ENCODE measurements around the gene CZIB. TPM values are rescaled to one million over a fixed set of nuclear protein-coding genes. Genes with fewer than 3 reads are reported as not detected.

Gene CZIB
- total RNA-seq (2021) = 67.0 and 73.2 TPM in 2 replicates
- long read RNA-seq, transcript C1orf123-201 (8 exons, 1,085 nt) = major isoform, 92 of 116 reads
- long read RNA-seq, transcript C1orf123-202 (7 exons, 1,009 nt) = minor isoform, 12 of 116 reads
- long read RNA-seq, partial matches to known transcripts = 5 of 116 reads
- long read RNA-seq, other reads (novel, unspliced or antisense) = 7 of 116 reads

DNA sequence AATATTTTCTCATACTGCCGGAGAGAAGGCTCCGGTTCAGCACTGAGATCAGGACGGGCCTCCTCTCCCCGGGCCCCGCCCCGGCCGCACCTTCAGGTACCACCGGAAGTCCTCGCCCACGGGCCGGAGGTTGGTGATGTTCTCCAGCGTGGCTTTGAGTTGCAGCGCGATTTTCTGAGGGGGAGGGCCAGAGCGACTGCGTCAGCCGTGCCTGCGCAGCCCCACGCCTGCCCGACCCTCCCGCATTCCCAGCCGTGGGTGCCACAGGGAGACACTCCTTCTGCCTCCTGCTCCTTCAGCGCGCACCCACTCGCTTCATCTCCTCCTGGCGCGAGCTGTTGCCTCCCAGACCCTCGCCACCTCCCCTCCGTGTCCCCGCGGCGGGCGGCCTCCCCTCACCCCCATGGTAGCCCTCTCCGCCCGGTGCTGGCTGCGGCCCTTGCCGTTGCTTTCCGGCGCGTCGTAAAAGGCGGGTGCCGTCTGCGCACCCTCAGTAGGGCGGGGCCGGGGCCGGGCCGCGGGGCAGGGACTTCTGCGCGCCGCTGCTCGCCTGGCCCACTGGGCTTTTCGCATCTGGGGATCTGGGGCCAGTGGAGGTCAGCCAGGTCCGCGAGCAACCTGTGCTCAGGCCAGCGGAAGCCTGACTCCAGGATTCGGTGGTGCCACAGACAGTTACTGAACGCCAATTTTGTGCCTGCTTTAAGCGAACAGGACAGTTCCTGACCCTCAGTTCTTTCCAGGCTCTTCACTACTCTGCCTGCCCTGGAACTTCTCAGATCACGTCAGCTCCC lies at the start of gene CZIB:
Gene CZIB (minus strand): TSS at position 464 of the 791 bp plus-strand sequence. CDS start 59 bp downstream, at position 405.
- no peak within 1 kb of the TSS for H4K91ac ChIP-seq (ENCODE audit: insufficient read length, low read depth, low read length)
- no peak within 1 kb of the TSS for H3T11ph ChIP-seq (ENCODE audit: low read length)
- WGBS (ENCODE audit: extremely low coverage, insufficient read length, low lambda C conversion rate) = no CpG with 5 or more reads among the region's 61 CpGs
- Mint-ChIP-seq H3K27ac (peak within 1 kb of the TSS; percentile 94 to 99 (median 96)), H3K4me1 (peaks cover 14 to 20% of the 10 kb centered on the region in 2 experiments), H3K27me3 (ENCODE audit: low read depth) (no peaks in the 10 kb centered on the region), H3K36me3 (ENCODE audit: insufficient read depth in 1 of 3, low read depth in 3 of 3) (peaks cover 0 to 21% (median 13%) of the 10 kb centered on the region in 3 experiments; a peak in 5 of 7 replicates), H3K4me3 (peak within 1 kb of the TSS; percentile 88 to 93), H3K9me3 (no peaks in the 10 kb centered on the region)
- H3K9me3 ChIP-seq (ENCODE audit: control insufficient read depth, low read depth, low read length) = no peaks in the 10 kb centered on the region
- peak within 1 kb of the TSS; percentile 92; the same call in 1 of the 2 replicates for H3K14ac ChIP-seq (ENCODE audit: insufficient read depth, low read length)
- no peak within 1 kb of the TSS for H4K5ac ChIP-seq (ENCODE audit: insufficient read length, low read depth, low read length)
- H3K4me2 ChIP-seq (ENCODE audit: insufficient read depth, insufficient read length, low read length) = peak within 1 kb of the TSS; percentile 46
- H3K79me2 ChIP-seq (ENCODE audit: insufficient read depth, low read length) = no peaks in the 10 kb centered on the region
- H2BK120ac ChIP-seq (ENCODE audit: low read depth, low read length, poor library complexity, severe bottlenecking) = no peak within 1 kb of the TSS
- no peak within 1 kb of the TSS for H2AFZ ChIP-seq (ENCODE audit: low read length)
- peak within 1 kb of the TSS; percentile 88 for H3K9ac ChIP-seq (ENCODE audit: extremely low read depth, insufficient read length, low read length)
- H3K27ac ChIP-seq (ENCODE audit: insufficient read length, low read depth, low read length) = peak within 1 kb of the TSS; percentile 16
- no peak within 1 kb of the TSS for H2BK12ac ChIP-seq (ENCODE audit: insufficient read length, low read depth, low read length)
- no peak within 1 kb of the TSS for H3K56ac ChIP-seq (ENCODE audit: insufficient read length, low read depth, low read length)
- H2BK5ac ChIP-seq (ENCODE audit: insufficient read length, low read length) = no peak within 1 kb of the TSS
- H2BK20ac ChIP-seq (ENCODE audit: low read depth, low read length, poor library complexity, severe bottlenecking) = no peak within 1 kb of the TSS
- H3K23ac ChIP-seq (ENCODE audit: insufficient read length, low read depth, low read length) = no peak within 1 kb of the TSS
- peaks cover 4% of the 10 kb centered on the region for H3K23me2 ChIP-seq (ENCODE audit: insufficient read length, low read depth, low read length, poor library complexity, severe bottlenecking)
- H3K27me3 ChIP-seq (ENCODE audit: insufficient read depth, low read length) = no peaks in the 10 kb centered on the region
- no peaks in the 10 kb centered on the region for H4K20me1 ChIP-seq (ENCODE audit: control insufficient read depth, insufficient read depth, insufficient read length)
- no peak within 1 kb of the TSS for H4K8ac ChIP-seq (replicated peaks; ENCODE audit: insufficient read length, low read depth, low read length)
- H2BK15ac ChIP-seq (ENCODE audit: low read depth, low read length) = no peak within 1 kb of the TSS
- no peaks in the 10 kb centered on the region for H3K79me1 ChIP-seq (ENCODE audit: insufficient read depth, low read depth, low read length, poor library complexity, severe bottlenecking)
- peak within 1 kb of the TSS; percentile 93 for H3K18ac ChIP-seq (ENCODE audit: insufficient read length, low read depth, low read length)
- H2AK5ac ChIP-seq (ENCODE audit: insufficient read length, low read length) = no peak within 1 kb of the TSS
- TF ChIP-seq, protein P1, sequence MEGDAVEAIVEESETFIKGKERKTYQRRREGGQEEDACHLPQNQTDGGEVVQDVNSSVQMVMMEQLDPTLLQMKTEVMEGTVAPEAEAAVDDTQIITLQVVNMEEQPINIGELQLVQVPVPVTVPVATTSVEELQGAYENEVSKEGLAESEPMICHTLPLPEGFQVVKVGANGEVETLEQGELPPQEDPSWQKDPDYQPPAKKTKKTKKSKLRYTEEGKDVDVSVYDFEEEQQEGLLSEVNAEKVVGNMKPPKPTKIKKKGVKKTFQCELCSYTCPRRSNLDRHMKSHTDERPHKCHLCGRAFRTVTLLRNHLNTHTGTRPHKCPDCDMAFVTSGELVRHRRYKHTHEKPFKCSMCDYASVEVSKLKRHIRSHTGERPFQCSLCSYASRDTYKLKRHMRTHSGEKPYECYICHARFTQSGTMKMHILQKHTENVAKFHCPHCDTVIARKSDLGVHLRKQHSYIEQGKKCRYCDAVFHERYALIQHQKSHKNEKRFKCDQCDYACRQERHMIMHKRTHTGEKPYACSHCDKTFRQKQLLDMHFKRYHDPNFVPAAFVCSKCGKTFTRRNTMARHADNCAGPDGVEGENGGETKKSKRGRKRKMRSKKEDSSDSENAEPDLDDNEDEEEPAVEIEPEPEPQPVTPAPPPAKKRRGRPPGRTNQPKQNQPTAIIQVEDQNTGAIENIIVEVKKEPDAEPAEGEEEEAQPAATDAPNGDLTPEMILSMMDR (conservative IDR thresholded peaks at IDR 0.05) = no peak
- no peak within 1 kb of the TSS for H3K4ac ChIP-seq (ENCODE audit: low read depth, low read length)
- 0 out of 2 replicates have a peak, but pooled peaks cover 3% of the 10 kb centered on the region for H3K4me1 ChIP-seq (ENCODE audit: insufficient read depth, low read length)
- peak; percentile 93 for DNase-seq
